H54 (cell line): Measurements from ENCODE around the gene TBCD.
A peak's percentile ranks its signal among the peaks of the same experiment; 100 is the strongest.

ENCODE experiments used
- DNase-seq: peaks from one replicate; pipeline ENCODE4 v3.0.0; 2011; ENCODE audit warnings: low spot score, mixed read lengths; ENCODE audit not compliant: insufficient read length
- FAIRE-seq: peaks from 3 replicates; lab custom pipeline; 2011; peaks lifted over from hg19 to GRCh38; lab: Jason Lieb, UNC
- POLR2A ChIP-seq: IDR thresholded peaks from 2 replicates; pipeline ENCODE4 v1.6.1; 2011; ENCODE audit warnings: low read depth, mild to moderate bottlenecking, low read length

The TBCD gene

GRCh38 chr17:82718986-82719685 is 32.7 kb upstream of the TBCD start:
- TF ChIP-seq POLR2A: no peak
- DNase-seq (no peak), FAIRE-seq (no peak)

GRCh38 chr17:82720204-82720603 is 31.7 kb upstream of the TBCD start:
- TF ChIP-seq POLR2A: no peak
- FAIRE-seq (no peak), DNase-seq (no peak)

GRCh38 chr17:82722341-82723013 is 29.4 kb upstream of the TBCD start:
- FAIRE-seq (no peak), DNase-seq (no peak)
- no peak for TF ChIP-seq POLR2A

GRCh38 chr17:82723169-82723807 is 28.6 kb upstream of the TBCD start:
- TF ChIP-seq POLR2A: no peak; the same call in 1 of the 2 replicates
- no peak for FAIRE-seq
- DNase-seq: no peak

GRCh38 chr17:82726427-82726826 is 25.4 kb upstream of the TBCD start:
- FAIRE-seq (no peak), DNase-seq (no peak)
- no peak for TF ChIP-seq POLR2A

- TF ChIP-seq POLR2A: no peak
- no peak for DNase-seq
- FAIRE-seq: no peak
Measured at GRCh38 chr17:82729479-82730260, 22.2 kb upstream of the TBCD start.

- no peak for TF ChIP-seq POLR2A
- FAIRE-seq: no peak
Measured at GRCh38 chr17:82732118-82732743, 19.6 kb upstream of the TBCD start.

GRCh38 chr17:82734987-82735866 is 16.6 kb upstream of the TBCD start, which contains the start of gene FN3K:
TSS of gene FN3K (plus strand) at chr17:82735615. CDS start at chr17:82735637, 22 bp downstream.
- DNase-seq: no peak

More at GRCh38 chr17:82732118-82732743, 19.6 kb upstream of the TBCD start:
- DNase-seq: no peak

GRCh38 chr17:82736511-82737185 is 15.2 kb upstream of the TBCD start:
- DNase-seq (no peak), FAIRE-seq (no peak)
- no peak for TF ChIP-seq POLR2A

More at GRCh38 chr17:82734987-82735866, 16.6 kb upstream of the TBCD start, which contains the start of gene FN3K:
- no peak for FAIRE-seq
- peak; percentile 43; the same call in 1 of the 2 replicates for TF ChIP-seq POLR2A

GRCh38 chr17:82737967-82738877 is 13.6 kb upstream of the TBCD start:
- FAIRE-seq (no peak), DNase-seq (no peak)
- no peak for TF ChIP-seq POLR2A
